GM21381 (cell line): ENCODE data around the gene MAN1C1.

Source experiments
- ATAC-seq: cut with Tn5 transposase; IDR thresholded peaks from one replicate; pipeline ENCODE4 v1.9.1; 2021; ENCODE audit warnings: mild to moderate bottlenecking, moderate library complexity; ENCODE audit not compliant: unreplicated experiment

The MAN1C1 gene

DNA sequence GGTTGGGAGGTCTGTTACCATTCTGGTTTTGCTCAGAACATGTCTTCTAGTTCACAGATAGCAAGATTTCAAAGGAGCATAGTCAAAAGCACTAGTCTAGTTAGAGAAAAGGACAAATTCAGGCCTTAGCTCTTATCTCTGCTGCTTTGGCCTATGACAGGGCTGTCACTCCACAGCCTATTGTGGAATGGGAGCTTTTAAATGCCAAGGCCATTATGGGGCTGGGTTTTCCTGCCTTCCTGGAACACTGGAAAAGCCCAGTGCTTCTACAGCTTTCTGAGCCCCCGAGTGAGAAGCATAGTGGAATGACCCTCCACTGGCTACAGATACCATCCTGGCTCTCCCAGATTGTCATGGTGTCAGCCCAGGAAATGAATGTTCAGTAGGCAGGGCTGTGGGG lies 212.5 kb downstream of the MAN1C1 start:
- no peak for ATAC-seq

- ATAC-seq, result no peak
These were observed 215.1 kb downstream of the MAN1C1 start for GRCh38 chr1:25831569-25832196.

DNA sequence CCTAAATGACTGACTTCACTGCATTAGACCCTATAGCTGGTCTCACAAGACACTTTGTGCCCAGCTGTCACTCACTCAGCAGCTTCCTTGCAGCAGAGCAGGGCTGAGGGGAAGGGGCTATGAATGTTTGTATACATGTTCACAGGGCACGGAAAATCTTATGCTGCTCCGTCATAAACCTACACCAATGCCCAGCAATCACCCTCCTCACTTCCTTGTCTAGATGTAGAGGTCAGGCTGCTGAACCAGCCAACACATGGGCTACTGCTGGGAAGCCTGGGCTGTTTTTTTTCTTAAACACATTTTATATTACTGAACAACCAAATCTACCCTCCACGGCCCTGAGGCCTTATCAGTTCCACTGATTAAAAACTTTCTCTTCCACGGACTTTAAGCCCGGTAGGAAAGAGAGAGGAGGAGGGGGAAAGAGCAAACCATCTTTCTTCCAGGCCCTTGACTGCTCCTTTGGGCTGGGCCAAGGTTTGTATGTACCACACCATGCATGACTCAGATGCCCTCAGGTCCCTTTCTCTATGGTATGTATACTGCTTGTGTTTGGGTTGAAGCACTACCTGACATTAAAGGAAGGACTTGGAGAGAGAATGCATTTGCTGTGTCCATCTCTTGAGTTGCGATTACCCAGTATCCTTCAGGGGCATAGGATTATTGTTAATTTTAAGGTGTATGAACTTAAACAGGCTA lies 215.9 kb downstream of the MAN1C1 start:
- no peak for ATAC-seq

- no peak for ATAC-seq
These were observed 216.6 kb downstream of the MAN1C1 start for GRCh38 chr1:25833158-25833557.
